ENCODE results near the gene SLC5A3. TPM values are rescaled to one million over a fixed set of nuclear protein-coding genes. Genes with fewer than 3 reads are reported as not detected.

Gene SLC5A3
- total RNA-seq, 1 donor from 2014 or later: 48.8 TPM

GRCh38 chr21:34094949-34095348 is 21.6 kb downstream of the SLC5A3 start:
- intact Hi-C loops (cut with micrococcal nuclease): no loop called here

- intact Hi-C loops (cut with micrococcal nuclease): no loop called here
Observed at GRCh38 chr21:34097442-34097841, 24.1 kb downstream of the SLC5A3 start.

GRCh38 chr21:34100337-34100736 is 27.0 kb downstream of the SLC5A3 start:
- intact Hi-C loops (cut with micrococcal nuclease): no loop called here

- intact Hi-C loops (cut with micrococcal nuclease): no loop called here
Observed at GRCh38 chr21:34100790-34101189, 27.4 kb downstream of the SLC5A3 start.

GRCh38 chr21:34105947-34106541 is 32.7 kb downstream of the SLC5A3 start:
- intact Hi-C loops (cut with micrococcal nuclease): no loop called here

GRCh38 chr21:34107606-34108005 is 34.2 kb downstream of the SLC5A3 start:
- intact Hi-C loops (cut with micrococcal nuclease): no loop called here

- intact Hi-C loops (cut with micrococcal nuclease): no loop called here
Observed at GRCh38 chr21:34109075-34109474, 35.7 kb downstream of the SLC5A3 start.

- intact Hi-C loops (cut with micrococcal nuclease): no loop called here
Observed at GRCh38 chr21:34110594-34111202, 37.3 kb downstream of the SLC5A3 start.

- intact Hi-C loops (cut with micrococcal nuclease): no loop called here
Observed at GRCh38 chr21:34112316-34113033, 39.1 kb downstream of the SLC5A3 start.

- intact Hi-C loops (cut with micrococcal nuclease): no loop called here
Observed at GRCh38 chr21:34113842-34114241, 40.5 kb downstream of the SLC5A3 start.

- intact Hi-C loops (cut with micrococcal nuclease): no loop called here
Observed at GRCh38 chr21:34115160-34115559, 41.8 kb downstream of the SLC5A3 start.

- intact Hi-C loops (cut with micrococcal nuclease): no loop called here
Observed at GRCh38 chr21:34116569-34116968, 43.2 kb downstream of the SLC5A3 start.

GRCh38 chr21:34120867-34121266 is 47.5 kb downstream of the SLC5A3 start:
- intact Hi-C loops (cut with micrococcal nuclease): no loop called here

GRCh38 chr21:34122047-34122446 is 48.7 kb downstream of the SLC5A3 start:
- intact Hi-C loops (cut with micrococcal nuclease): no loop called here

Other genes with a start within 250 kb of the SLC5A3 start
- gene ATP5PO, start 157.8 kb upstream of the SLC5A3 start, total RNA-seq: 171 and 187 TPM in 2 replicates
- gene MRPS6, start within 50 bp of the SLC5A3 start, total RNA-seq: 96.8 and 101 TPM in 2 replicates